ENCODE data around the gene CCNH.

Gene CCNH

GRCh38 chr5:87372705-87373104 is 40.0 kb downstream of the CCNH start:
- Histone ChIP-seq H3K9me3 (ENCODE audit: control insufficient read depth, insufficient read depth, low read depth, low read length) (no peaks in the 10 kb centered on the region), H3K4me3 (ENCODE audit: low read depth, low read length) (no peak overlapping the region), H3K36me3 (ENCODE audit: control insufficient read depth in 2 of 2, insufficient read depth in 1 of 2, low read length in 2 of 2) (peaks cover 27 to 46% of the 10 kb centered on the region in 2 experiments), H3K4me1 (ENCODE audit: control insufficient read depth, insufficient read depth, low read length) (no peaks in the 10 kb centered on the region), H3K27ac (ENCODE audit: extremely low read depth, low read depth, low read length) (no peak overlapping the region)
- ChIA-PET POLR2A (no interaction called here), CTCF (interaction anchor here (0.5 to 1.2 kb wide), 2 partner anchors 303 to 325 kb away, joined by 3 read pairs; no protein-coding TSS in a partner anchor)
- TF ChIP-seq ZNF629 (tag by site-specific recombination; IDR thresholded peaks at IDR 0.05) (no peak), ZNF426 (tag by site-specific recombination; IDR thresholded peaks at IDR 0.05) (0 out of 2 replicates have a peak, but pooled peaks have one; percentile 3)

DNA sequence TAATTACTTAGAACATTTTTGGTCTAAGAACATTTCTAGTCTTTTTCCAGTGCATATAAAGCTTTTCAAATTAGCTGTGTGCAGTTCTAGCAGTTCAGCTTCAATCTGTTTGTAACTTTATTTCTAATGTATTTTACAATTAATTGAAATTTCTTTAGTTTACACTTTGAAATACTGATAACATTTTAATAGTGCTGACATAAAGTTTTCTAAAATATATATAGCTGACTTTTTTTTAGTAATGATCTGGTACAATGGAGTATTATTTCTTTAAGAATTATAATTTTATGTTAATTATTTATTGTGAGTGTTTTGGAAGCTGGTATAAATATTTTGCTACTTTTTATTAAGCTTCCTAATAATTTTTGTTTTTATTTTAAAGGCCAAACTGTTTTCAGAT is 43.3 kb downstream of the CCNH start:
- ChIA-PET CTCF (no interaction called here), POLR2A (no interaction called here)
- H3K4me1 ChIP-seq (ENCODE audit: control insufficient read depth, insufficient read depth, low read length): no peaks in the 10 kb centered on the region
- H3K27ac ChIP-seq (ENCODE audit: extremely low read depth, low read depth, low read length): no peak overlapping the region
- TF ChIP-seq ZSCAN5A (tag by site-specific recombination; IDR thresholded peaks at IDR 0.05): no peak
- TF ChIP-seq, protein P1, sequence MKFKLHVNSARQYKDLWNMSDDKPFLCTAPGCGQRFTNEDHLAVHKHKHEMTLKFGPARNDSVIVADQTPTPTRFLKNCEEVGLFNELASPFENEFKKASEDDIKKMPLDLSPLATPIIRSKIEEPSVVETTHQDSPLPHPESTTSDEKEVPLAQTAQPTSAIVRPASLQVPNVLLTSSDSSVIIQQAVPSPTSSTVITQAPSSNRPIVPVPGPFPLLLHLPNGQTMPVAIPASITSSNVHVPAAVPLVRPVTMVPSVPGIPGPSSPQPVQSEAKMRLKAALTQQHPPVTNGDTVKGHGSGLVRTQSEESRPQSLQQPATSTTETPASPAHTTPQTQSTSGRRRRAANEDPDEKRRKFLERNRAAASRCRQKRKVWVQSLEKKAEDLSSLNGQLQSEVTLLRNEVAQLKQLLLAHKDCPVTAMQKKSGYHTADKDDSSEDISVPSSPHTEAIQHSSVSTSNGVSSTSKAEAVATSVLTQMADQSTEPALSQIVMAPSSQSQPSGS (tag by site-specific recombination; IDR thresholded peaks at IDR 0.05; ENCODE audit: low read depth): no peak
- TF ChIP-seq ZNF704 (tag by site-specific recombination; IDR thresholded peaks at IDR 0.05): no peak
- H3K9me3 ChIP-seq (ENCODE audit: control insufficient read depth, insufficient read depth, low read depth, low read length): no peaks in the 10 kb centered on the region
- peaks cover 14 to 34% of the 10 kb centered on the region in 2 experiments; a peak in 2 of 3 replicates for H3K36me3 ChIP-seq (ENCODE audit: control insufficient read depth in 2 of 2, insufficient read depth in 1 of 2, low read length in 2 of 2)
- no peak overlapping the region for H3K4me3 ChIP-seq (ENCODE audit: low read depth, low read length)

DNA sequence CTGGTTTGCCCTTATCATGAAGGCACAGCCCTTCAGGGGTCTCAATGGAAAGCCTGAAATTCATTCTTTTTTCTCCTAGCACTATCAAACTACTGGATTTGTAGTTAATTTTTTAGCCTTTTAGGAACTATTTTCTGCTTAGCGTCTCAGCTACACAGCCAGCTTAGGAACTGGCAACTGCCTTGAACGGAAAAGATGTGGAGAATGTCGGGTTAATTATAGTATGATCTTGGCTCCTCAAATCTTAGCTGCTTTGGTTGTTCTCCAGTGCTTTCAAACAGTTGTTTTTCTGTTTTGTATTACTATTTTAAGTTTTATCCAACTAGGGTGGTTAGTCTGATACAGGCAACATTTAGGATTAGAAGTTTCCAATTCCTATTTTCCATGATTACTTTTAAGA is 44.1 kb downstream of the CCNH start:
- H3K4me3 ChIP-seq (ENCODE audit: low read depth, low read length): no peak overlapping the region
- ChIA-PET POLR2A (no interaction called here), CTCF (no interaction called here)
- no peak overlapping the region for H3K27ac ChIP-seq (ENCODE audit: extremely low read depth, low read depth, low read length)
- H3K36me3 ChIP-seq (ENCODE audit: control insufficient read depth in 2 of 2, insufficient read depth in 1 of 2, low read length in 2 of 2): peaks cover 14 to 35% of the 10 kb centered on the region in 2 experiments; a peak in 2 of 3 replicates
- TF ChIP-seq ZNF239 (tag by site-specific recombination; IDR thresholded peaks at IDR 0.05): no peak
- TF ChIP-seq ZNF660 (tag by site-specific recombination; IDR thresholded peaks at IDR 0.05): no peak
- TF ChIP-seq ZNF423 (tag by site-specific recombination; IDR thresholded peaks at IDR 0.05): no peak
- no peak for TF ChIP-seq ZNF776 (tag by site-specific recombination; IDR thresholded peaks at IDR 0.05; ENCODE audit: borderline replicate concordance)
- TF ChIP-seq ZNF133 (tag by site-specific recombination; IDR thresholded peaks at IDR 0.05): no peak
- TF ChIP-seq ZNF274 (IDR thresholded peaks at IDR 0.05; ENCODE audit: low read length): no peak
- no peak for TF ChIP-seq ZNF274 (tag by site-specific recombination; IDR thresholded peaks at IDR 0.05; ENCODE audit: borderline replicate concordance)
- no peak for TF ChIP-seq GLIS2 (tag by site-specific recombination; IDR thresholded peaks at IDR 0.05)
- no peak for TF ChIP-seq ZSCAN23 (tag by site-specific recombination; IDR thresholded peaks at IDR 0.05)
- no peak for TF ChIP-seq ZNF629 (tag by site-specific recombination; IDR thresholded peaks at IDR 0.05)
- no peak for TF ChIP-seq ZNF561 (tag by site-specific recombination; IDR thresholded peaks at IDR 0.05; ENCODE audit: borderline replicate concordance)
- no peak for TF ChIP-seq ZSCAN18 (tag by site-specific recombination; IDR thresholded peaks at IDR 0.05)
- no peak for TF ChIP-seq MZF1 (tag by site-specific recombination; IDR thresholded peaks at IDR 0.05; ENCODE audit: borderline replicate concordance)
- no peak for TF ChIP-seq SALL2 (tag by site-specific recombination; IDR thresholded peaks at IDR 0.05; ENCODE audit: borderline replicate concordance)
- TF ChIP-seq INSM2 (tag by site-specific recombination; IDR thresholded peaks at IDR 0.05): no peak
- no peak for TF ChIP-seq SP7 (tag by site-specific recombination; IDR thresholded peaks at IDR 0.05)
- TF ChIP-seq ZNF777 (tag by site-specific recombination; IDR thresholded peaks at IDR 0.05; ENCODE audit: borderline replicate concordance): no peak
- no peaks in the 10 kb centered on the region for H3K9me3 ChIP-seq (ENCODE audit: control insufficient read depth, insufficient read depth, low read depth, low read length)
- no peaks in the 10 kb centered on the region for H3K4me1 ChIP-seq (ENCODE audit: control insufficient read depth, insufficient read depth, low read length)
